Loucy (cell line): ENCODE results near the gene FADS1.

Source experiments
- H2AFZ ChIP-seq: fragments of 200-600 bp; sonication (generic); 2 replicates; pipeline ENCODE4 v1.6.0; 2016; ENCODE audit warnings: antibody characterized with exemption, mild to moderate bottlenecking, low read length, moderate library complexity
- H3F3A ChIP-seq: fragments of 200-600 bp; 2 replicates; pipeline ENCODE4 v1.6.0; 2016; ENCODE audit warnings: antibody characterized with exemption, low read depth, mild to moderate bottlenecking
- H3K27me3 ChIP-seq: fragments of 200-600 bp; sonication (generic); 2 replicates; pipeline ENCODE4 v1.6.1; 2014; ENCODE audit warnings: low read length, mild to moderate bottlenecking; ENCODE audit not compliant: insufficient read depth, poor library complexity, severe bottlenecking
- H3K36me3 ChIP-seq: fragments of 200-600 bp; sonication (generic); 2 replicates; pipeline ENCODE4 v1.6.1; 2016; ENCODE audit warnings: low read length; ENCODE audit not compliant: insufficient read depth
- H3K4me1 ChIP-seq: fragments of 200-600 bp; sonication (generic); 2 replicates; pipeline ENCODE4 v1.5.1; 2014; ENCODE audit warnings: low read length, mild to moderate bottlenecking; ENCODE audit not compliant: insufficient read depth, poor library complexity, severe bottlenecking
- H3K4me2 ChIP-seq: fragments of 200-600 bp; sonication (generic); 2 replicates; pipeline ENCODE4 v1.6.0; 2014; ENCODE audit warnings: antibody characterized with exemption, low read length, low read depth, mild to moderate bottlenecking; ENCODE audit not compliant: poor library complexity, severe bottlenecking
- H3K4me3 ChIP-seq: fragments of 200-600 bp; sonication (generic); 2 replicates; pipeline ENCODE4 v1.5.1; 2014; ENCODE audit warnings: low read length, mild to moderate bottlenecking, mixed read lengths; ENCODE audit not compliant: poor library complexity, severe bottlenecking
- H3K79me2 ChIP-seq: fragments of 200-600 bp; sonication (generic); 2 replicates; pipeline ENCODE4 v1.6.1; 2014; ENCODE audit warnings: low read length; ENCODE audit not compliant: insufficient read depth
- H3K9ac ChIP-seq: fragments of 200-600 bp; sonication (generic); 2 replicates; pipeline ENCODE4 v1.6.0; 2014; ENCODE audit warnings: mild to moderate bottlenecking, low read depth, low read length, moderate library complexity; ENCODE audit not compliant: poor library complexity, severe bottlenecking
- H3K9me2 ChIP-seq: fragments of 200-600 bp; sonication (generic); replicated peaks from 2 replicates; pipeline ENCODE4 v1.6.1; 2016; ENCODE audit warnings: low read depth, low read length, mixed read lengths
- H3K9me3 ChIP-seq: fragments of 200-600 bp; sonication (generic); 2 replicates; pipeline ENCODE4 v1.6.1; 2014; ENCODE audit warnings: mild to moderate bottlenecking, antibody characterized with exemption, low read length, low read depth; ENCODE audit not compliant: insufficient read depth
- H4K20me1 ChIP-seq: fragments of 200-600 bp; sonication (generic); 2 replicates; pipeline ENCODE4 v1.6.0; 2014; ENCODE audit warnings: antibody characterized with exemption, low read length, mild to moderate bottlenecking; ENCODE audit not compliant: insufficient read depth, poor library complexity, severe bottlenecking
- CTCF ChIP-seq: fragments of 200-600 bp; sonication (generic); conservative IDR thresholded peaks from 2 replicates; pipeline ENCODE4 v1.5.1; 2014; ENCODE audit warnings: mild to moderate bottlenecking, antibody characterized with exemption, low read length
- EZH2phosphoT487 ChIP-seq: fragments of 200-600 bp; IDR thresholded peaks from 2 replicates; pipeline ENCODE4 v1.6.1; 2018; ENCODE audit warnings: antibody characterized with exemption, mild to moderate bottlenecking, moderate library complexity, borderline replicate concordance

Gene FADS1

GRCh38 chr11:61777234-61778090 lies 39.3 kb downstream of the FADS1 start:
- H2AFZ ChIP-seq: no peak overlapping the region
- no peaks in the 10 kb centered on the region for H3F3A ChIP-seq
- H3K4me1 ChIP-seq: no peaks in the 10 kb centered on the region
- no peak overlapping the region for H3K4me2 ChIP-seq
- TF ChIP-seq EZH2phosphoT487 (no peak), CTCF (no peak)
- H3K36me3 ChIP-seq: no peaks in the 10 kb centered on the region
- no peaks in the 10 kb centered on the region for H3K9me2 ChIP-seq
- H3K79me2 ChIP-seq: no peaks in the 10 kb centered on the region
- no peaks in the 10 kb centered on the region for H3K9me3 ChIP-seq
- no peaks in the 10 kb centered on the region for H3K27me3 ChIP-seq
- H3K9ac ChIP-seq: no peak overlapping the region
- H3K4me3 ChIP-seq: no peak overlapping the region
- no peaks in the 10 kb centered on the region for H4K20me1 ChIP-seq

- Histone ChIP-seq H3K9me3 (no peaks in the 10 kb centered on the region), H3K27me3 (no peaks in the 10 kb centered on the region), H3K79me2 (no peaks in the 10 kb centered on the region), H4K20me1 (no peaks in the 10 kb centered on the region), H3K36me3 (no peaks in the 10 kb centered on the region), H3K4me3 (no peak overlapping the region), H3K9me2 (no peaks in the 10 kb centered on the region), H3F3A (no peaks in the 10 kb centered on the region), H3K4me2 (no peak overlapping the region), H3K4me1 (no peaks in the 10 kb centered on the region), H2AFZ (no peak overlapping the region), H3K9ac (no peak overlapping the region)
- TF ChIP-seq CTCF (peak; percentile 83), EZH2phosphoT487 (no peak)
These were observed 40.2 kb downstream of the FADS1 start for GRCh38 chr11:61776561-61777075.

- H3K4me1 ChIP-seq: no peaks in the 10 kb centered on the region
- no peak overlapping the region for H3K4me2 ChIP-seq
- TF ChIP-seq CTCF (no peak), EZH2phosphoT487 (no peak)
- no peaks in the 10 kb centered on the region for H3K79me2 ChIP-seq
- H3F3A ChIP-seq: no peaks in the 10 kb centered on the region
- H3K36me3 ChIP-seq: no peaks in the 10 kb centered on the region
- H3K9me3 ChIP-seq: no peaks in the 10 kb centered on the region
- no peaks in the 10 kb centered on the region for H4K20me1 ChIP-seq
- H3K27me3 ChIP-seq: no peaks in the 10 kb centered on the region
- no peak overlapping the region for H3K4me3 ChIP-seq
- no peaks in the 10 kb centered on the region for H3K9me2 ChIP-seq
- no peak overlapping the region for H3K9ac ChIP-seq
- H2AFZ ChIP-seq: no peak overlapping the region
These were observed 40.9 kb downstream of the FADS1 start for GRCh38 chr11:61775606-61776554.
